ENCODE results near the gene ACVR1B.

ACVR1B gene

DNA sequence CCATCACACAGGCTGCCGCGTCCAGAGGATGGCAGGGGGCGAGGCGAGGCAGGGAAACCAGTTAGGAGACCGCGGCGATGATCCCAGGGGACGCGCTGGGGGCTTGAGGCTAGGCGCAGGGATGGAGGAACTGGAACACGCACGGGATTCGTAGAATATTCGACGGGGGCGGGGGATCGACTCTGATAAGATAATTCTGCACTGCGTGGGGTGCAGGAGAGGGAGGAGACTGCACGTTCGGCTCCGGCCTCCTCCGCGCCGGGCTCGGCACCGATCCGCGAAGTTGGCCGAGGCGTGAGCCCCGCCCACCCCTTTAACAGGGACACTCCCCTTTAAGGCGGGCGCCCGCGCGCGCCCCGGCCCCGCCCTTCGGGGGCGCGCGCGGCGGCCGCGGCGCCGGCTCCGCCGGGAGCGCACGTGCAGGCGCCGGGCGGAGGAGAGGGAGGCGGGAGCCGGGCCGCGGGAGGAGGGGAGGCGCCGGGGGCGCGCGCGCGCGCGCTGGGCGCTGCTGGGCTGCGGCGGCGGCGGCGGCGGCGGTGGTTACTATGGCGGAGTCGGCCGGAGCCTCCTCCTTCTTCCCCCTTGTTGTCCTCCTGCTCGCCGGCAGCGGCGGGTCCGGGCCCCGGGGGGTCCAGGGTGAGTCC lies at the start of gene ACVR1B:
TSS of gene ACVR1B (plus strand) at position 501 of the 644 bp plus-strand sequence. CDS start at position 546, 45 bp downstream.
- DNase-seq, result peak; percentile 94

DNA sequence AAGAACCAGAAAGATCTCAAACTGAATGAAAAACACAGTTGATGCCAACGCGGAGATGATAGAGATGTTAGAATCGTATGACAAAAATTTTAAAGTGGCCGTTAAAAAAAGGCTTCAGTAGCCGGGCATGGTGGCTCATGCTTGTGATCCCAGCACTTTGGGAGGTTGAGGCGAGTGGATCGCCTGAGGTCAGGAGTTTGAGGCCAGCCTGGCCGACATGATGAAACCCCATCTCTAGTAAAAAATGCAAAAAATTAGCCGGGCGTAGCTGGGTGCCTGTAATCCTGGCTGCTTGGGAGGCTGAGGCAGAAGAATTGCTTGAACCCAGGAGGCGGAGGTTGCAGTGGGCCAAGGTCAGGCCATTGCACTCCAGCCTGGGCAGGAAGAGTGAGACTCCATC lies 49.6 kb upstream of the ACVR1B start:
- no peak for DNase-seq

DNA sequence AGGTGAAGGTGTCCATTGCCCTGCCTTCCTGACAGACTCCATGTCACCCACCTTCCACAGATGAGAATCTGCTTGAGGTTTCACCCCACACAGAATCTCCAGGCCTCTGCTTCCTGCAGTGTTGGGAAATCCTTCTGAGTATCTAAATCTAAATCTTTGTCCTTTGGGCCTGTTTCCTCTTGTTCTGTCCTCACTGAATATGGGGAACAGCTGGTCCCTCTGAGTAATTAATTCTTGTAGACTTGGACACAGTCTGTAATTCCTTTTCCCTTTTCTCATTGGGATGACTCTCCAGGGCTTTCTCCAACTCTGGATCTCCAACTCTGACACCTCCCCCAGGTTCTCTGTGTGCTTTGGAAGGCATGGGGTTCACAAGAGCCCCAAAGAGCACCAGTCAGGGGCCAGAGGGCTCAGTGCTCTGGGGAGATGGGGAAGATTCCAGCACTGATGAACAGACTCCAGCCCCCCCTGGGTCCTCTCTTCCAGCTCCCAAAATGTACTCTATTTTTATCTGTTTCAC lies 46.5 kb upstream of the ACVR1B start:
- peak; percentile 49 for DNase-seq

GRCh38 chr12:51905471-51906429 lies 45.7 kb upstream of the ACVR1B start:
- DNase-seq, result no peak

DNA sequence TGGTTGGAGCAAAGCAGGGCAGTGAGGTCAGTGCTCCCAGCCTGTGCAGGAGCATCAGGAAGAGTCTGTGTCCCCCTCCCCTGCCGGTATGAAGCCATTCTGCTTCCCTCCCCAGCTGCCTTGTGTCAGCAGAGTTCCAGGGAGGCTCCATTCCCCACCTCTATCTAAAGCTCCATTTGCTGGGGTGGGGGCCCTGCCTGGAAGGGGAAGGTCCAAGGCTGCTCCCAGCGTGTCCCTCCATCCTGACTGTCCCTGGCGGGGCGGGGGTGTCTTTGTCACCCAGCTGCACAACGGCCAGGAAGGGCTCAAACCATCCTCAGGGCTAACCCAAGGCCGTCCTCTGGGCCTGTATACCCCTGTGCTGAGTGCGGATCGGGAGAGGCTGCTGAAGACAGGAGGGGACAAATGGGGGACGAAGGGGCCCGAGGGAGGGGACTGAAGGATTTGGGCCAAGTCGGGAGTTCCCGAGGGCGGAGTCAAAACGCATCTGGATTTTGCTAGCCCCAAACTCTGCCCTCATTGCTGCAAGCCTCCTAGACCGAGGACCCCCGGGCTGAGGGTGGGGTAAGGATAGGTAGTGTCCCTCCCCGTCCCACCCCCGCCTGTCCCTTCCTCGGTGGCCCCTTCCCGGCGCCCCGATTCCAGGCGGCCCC lies 44.9 kb upstream of the ACVR1B start:
- DNase-seq, result no peak

DNA sequence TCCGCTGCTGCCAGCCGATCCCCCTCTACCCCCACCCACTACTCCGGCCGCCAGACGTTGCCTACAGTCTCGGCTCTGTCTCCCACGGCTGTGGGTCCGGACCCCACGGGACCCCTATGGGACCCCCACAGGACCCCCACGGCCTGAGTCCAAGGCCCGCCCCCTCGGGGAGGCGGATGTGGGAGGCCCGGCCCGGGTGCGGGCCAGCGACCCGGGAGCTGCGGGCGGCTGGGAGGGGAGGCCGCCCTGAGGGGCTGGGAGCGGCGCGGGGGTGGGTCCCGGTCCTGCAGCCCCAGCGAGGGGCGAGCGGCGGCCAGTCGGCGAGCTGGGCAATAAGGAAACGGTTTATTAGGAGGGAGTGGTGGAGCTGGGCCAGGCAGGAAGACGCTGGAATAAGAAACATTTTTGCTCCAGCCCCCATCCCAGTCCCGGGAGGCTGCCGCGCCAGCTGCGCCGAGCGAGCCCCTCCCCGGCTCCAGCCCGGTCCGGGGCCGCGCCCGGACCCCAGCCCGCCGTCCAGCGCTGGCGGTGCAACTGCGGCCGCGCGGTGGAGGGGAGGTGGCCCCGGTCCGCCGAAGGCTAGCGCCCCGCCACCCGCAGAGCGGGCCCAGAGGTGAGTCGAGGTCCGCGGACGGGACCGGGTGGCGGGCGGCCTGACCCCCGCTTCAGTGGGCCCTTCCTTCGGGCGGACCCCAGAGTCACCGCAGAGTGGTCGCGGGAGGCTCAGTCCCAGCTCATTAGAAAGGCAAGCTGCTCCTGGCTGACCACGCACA lies 44.2 kb upstream of the ACVR1B start, which contains the start of gene ACVRL1:
TSS of gene ACVRL1 (plus strand) at position 422 of the 773 bp plus-strand sequence. CDS start 4,971 bp downstream, outside the sequence.
- no peak for DNase-seq

GRCh38 chr12:51907856-51908425 lies 43.6 kb upstream of the ACVR1B start:
- no peak for DNase-seq

DNA sequence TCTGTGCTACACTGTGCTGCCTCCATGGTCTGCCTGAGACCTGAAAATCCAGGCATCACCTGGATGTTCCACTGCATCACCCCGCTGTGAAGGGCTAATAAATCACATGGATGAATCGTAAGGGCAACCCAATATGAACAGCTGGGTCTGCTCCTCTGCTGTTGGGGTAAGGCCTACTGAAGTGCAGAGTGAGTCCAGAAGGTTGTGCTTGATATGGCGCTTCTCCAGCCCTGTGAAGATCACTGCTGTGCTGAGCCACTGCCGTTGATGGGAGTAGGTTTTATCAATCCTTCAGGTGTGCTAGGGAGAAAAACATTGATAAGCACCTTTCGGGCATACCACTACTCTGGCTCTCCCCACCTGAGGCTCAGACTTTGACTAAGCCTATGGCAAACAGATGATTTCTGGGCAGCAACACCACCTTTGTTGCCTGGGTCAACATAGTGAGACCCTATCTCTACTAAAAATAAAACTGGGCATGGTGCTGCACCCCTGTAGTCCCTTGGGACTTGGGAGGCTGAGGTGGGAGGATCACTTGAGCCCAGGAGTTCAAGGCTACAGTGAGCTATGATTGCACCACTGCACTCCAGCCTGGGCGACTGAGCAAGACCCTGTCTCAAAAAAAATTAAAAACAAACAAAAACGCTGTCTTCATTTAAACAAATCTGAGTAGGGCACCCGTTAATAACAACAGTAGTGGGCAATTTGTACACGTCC lies 42.5 kb upstream of the ACVR1B start:
- peak; percentile 15 for DNase-seq

- no peak for DNase-seq
These were observed 41.3 kb upstream of the ACVR1B start for GRCh38 chr12:51910168-51910567.

DNA sequence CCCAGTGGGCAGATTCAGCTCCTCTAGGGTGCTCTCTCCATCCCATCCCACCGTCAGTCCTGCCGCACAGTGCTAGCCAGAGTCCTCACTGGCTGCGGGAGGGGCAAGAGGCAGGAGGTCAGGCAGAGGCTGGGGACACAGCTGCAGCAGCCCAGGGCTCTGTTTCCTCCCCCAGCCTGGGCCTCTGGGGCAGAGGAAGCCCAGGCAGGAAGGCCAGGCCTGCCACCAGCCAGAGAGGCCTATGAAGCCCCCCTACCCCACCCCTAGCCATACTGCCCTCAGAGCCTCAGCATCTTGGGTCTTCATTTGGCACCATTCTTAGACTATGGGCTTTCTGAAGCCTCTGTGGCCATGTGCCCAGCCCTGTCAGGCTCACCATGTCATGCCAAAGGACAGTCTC lies 40.8 kb upstream of the ACVR1B start:
- no peak for DNase-seq

DNA sequence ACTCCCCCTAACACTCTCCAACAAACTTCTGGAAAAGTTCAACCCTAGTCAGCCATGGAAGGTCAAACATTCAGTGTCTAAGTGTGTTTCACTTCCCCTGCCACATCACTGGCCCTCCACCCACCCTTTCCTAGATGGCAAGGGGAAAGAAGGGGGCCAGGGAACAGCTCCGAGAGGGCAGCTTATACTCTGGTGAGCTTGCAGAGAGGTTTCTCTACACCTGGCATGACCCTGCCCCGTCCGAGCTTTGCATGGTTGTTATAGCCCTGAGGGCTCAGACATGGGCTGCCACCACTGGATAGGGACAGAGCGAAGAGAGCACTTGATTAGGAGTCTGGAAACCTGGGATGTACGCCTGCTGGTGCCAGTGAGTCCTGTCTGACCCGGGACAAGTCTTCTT lies 40.2 kb upstream of the ACVR1B start:
- no peak for DNase-seq

DNA sequence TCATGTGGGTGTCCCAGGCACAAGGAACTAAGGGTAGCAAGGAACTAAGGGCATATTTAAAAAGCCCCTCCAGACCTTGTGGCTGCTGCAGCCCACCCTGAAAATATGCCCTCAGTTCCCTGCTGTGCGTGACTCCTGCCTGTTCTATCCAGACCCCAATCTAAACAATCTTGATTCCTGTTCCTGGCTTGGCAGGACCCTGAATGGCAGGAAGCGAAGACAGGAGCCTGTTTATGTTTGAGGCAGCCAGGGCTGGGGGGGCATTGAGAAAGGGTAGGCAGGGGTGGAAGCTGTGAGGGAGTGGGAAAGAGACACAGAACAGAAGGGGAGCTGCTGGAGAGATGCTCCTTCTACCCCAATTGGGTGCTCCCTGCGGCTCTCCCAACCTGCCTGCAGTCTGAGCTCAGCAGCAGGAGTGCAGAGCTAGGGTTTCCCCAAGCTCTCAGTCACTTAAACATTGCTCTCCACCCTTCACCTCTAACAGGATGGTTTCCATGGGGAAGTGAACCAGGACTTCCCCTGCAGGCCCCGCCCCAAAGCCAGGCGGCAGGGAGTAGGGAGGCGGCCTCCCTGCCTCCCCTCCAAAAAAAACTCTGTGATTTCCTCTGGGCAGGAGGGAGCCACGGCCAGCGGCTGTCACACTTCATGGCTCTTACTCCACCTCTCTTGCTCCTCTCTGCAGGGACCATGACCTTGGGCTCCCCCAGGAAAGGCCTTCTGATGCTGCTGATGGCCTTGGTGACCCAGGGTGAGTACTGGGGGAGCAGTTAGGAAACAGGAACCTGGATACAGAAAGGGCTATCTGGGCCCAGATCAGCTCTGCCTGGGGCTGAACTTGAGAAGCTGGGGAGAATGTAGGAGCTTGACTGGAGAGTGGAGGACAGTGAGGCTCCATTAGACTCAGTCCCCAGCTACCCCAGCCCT lies 39.4 kb upstream of the ACVR1B start:
- peak; percentile 18 for DNase-seq

GRCh38 chr12:51913071-51914033 lies 38.1 kb upstream of the ACVR1B start:
- DNase-seq, result no peak

DNA sequence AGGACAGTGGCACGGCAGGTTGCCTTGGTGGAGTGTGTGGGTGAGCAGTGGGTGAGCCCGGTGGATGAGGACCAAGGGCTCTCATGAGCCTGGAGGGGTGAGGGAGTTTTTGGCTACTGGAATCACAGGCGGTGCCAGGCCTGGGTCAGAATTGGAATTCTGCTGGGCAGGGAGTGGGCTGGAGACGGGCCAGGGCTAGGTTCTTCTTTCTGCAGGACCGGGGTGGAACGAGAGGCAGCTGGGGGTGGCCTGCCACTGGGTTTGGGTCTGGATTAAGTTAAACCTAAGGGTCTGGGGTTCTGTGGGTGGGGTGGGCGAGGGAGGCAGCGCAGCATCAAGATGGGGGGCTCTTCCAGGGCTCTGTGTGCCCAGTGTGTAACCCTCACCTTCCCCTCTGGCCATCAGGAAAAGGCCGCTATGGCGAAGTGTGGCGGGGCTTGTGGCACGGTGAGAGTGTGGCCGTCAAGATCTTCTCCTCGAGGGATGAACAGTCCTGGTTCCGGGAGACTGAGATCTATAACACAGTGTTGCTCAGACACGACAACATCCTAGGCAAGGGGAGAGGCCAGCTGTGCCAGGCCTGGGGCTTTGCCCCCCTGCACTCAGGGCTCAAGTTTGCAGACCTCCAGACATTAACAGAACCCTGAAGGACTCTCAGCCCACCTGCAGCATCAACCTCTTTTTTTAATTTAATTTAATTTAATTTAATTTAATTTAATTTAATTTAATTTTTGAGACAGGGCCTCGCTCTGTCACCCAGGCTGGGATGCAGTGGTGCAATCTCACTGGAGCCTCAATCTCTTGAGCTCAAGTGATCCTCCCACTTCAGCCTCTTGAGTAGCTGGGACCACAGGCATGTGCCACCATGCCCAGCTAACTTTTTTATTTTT lies 37.2 kb upstream of the ACVR1B start:
- no peak for DNase-seq

GRCh38 chr12:51915003-51915625 lies 36.4 kb upstream of the ACVR1B start:
- no peak for DNase-seq

GRCh38 chr12:51915951-51916350 lies 35.5 kb upstream of the ACVR1B start:
- DNase-seq, result no peak

DNA sequence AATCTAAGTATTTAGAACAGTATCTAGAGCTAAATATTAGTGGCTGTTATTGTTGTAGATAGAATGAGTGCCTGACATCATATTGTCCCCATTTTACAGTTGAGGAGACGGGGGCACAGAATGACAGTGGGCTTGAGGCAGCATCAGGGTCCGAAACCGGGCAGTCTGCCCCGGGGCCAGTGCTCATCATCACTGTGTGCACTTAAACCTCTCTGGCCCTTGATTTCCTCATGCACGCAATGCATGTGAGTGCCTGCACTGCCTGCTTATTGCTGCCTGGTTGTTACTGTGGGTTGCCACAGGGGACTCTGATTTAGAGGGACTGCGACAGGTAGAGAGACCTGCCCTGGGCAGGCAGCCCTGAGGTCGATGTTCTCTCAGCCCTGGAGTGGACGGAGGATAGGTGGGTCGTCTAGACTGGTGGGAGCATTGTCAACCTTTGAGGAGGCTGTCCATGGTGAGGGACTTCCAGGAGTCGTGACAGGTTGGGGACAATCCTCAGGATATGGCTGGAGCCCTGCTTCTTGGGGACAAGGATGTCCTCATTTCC lies 34.4 kb upstream of the ACVR1B start:
- no peak for DNase-seq

Measured in NCI-H2171 treated with DMSO at 0.1 percent for 48 hours (cell line).